Measurements from ENCODE around the gene JAKMIP1. TPM values are rescaled to one million over a fixed set of nuclear protein-coding genes. Genes with fewer than 3 reads are reported as not detected.
A peak's percentile ranks its signal among the peaks of the same experiment; 100 is the strongest.

Gene JAKMIP1
- total RNA-seq, 1 experiment from 2014 or later: not detected

DNA sequence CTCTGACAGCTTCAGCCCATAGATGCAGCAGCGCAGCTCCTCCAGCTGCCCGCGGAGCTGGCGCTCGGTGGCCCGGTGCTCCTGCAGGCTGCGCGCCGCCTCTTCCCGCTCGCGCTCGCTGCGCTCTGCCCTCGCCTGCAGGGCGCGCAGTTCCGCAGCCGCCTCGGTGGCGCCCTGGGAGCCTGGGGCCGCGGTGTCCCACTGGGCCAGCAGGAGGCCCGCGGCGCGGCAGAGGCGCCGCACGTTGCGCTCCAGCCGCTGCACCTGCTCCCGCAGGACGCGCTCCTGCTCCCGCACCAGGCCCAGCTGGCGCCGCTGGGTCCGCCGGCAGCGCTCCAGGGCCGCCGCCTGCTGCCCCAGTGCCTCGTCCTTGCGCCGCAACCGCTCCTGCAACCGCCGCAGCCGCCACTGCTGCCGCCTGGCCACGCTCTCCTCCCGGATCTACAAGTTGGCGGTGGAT lies 192.2 kb downstream of the JAKMIP1 start:
- Histone ChIP-seq H3K27me3 (ENCODE audit: insufficient read depth, low read length) (peaks cover 11% of the 10 kb centered on the region), H3K79me2 (ENCODE audit: insufficient read depth, low read length) (no peaks in the 10 kb centered on the region), H3K9me3 (ENCODE audit: control insufficient read depth in 1 of 2, insufficient read depth in 1 of 2, low read depth in 1 of 2, low read length in 2 of 2) (no peaks in the 10 kb centered on the region; a peak in 1 of 4 replicates), H3K4me2 (ENCODE audit: low read length) (no peak overlapping the region), H3K4me1 (ENCODE audit: control insufficient read depth in 1 of 2, insufficient read depth in 2 of 2, low read length in 2 of 2) (no peaks in the 10 kb centered on the region), H3K9me2 (ENCODE audit: insufficient read depth) (no peaks in the 10 kb centered on the region), H4K20me1 (ENCODE audit: insufficient read depth) (no peaks in the 10 kb centered on the region), H3K27ac (ENCODE audit: low read depth, low read length) (no peak overlapping the region), H2AFZ (ENCODE audit: low read depth, low read length, poor library complexity, severe bottlenecking) (no peak overlapping the region), H3K4me3 (replicated peaks in 1 of 2; ENCODE audit: low read depth in 1 of 2, low read length in 2 of 2) (no peak overlapping the region), H3K9ac (ENCODE audit: low read length) (no peak overlapping the region), H3K36me3 (ENCODE audit: control insufficient read depth in 1 of 2, insufficient read depth in 2 of 2, low read length in 2 of 2) (no peaks in the 10 kb centered on the region)
- intact Hi-C loops (cut with micrococcal nuclease): no loop called here
- BruUV-seq (replicated peaks): no TSS peak
- ATAC-seq (peak; percentile 36; the same call in 1 of the 2 replicates), DNase-seq (ENCODE audit: low read depth, low spot score) (no peak)
- ChIA-PET CTCF (interaction anchor here (1.1 kb wide), 1 partner anchor 10 kb away, joined by 4 read pairs; no protein-coding TSS in a partner anchor), RAD21 (ENCODE audit: low non-redundant PET in 1 of 2, low total read pairs in 2 of 2, uncharacterized antibody in 2 of 2, unreplicated experiment in 2 of 2) (no interaction called here), POLR2A (no interaction called here)
- no peak for TF ChIP-seq SP1 (IDR thresholded peaks at IDR 0.05; ENCODE audit: low read depth)
- no peak for TF ChIP-seq EGR1 (IDR thresholded peaks at IDR 0.05; ENCODE audit: low read depth)
- no peak for TF ChIP-seq SIN3A (IDR thresholded peaks at IDR 0.05; ENCODE audit: low read depth)
- TF ChIP-seq, protein P1, sequence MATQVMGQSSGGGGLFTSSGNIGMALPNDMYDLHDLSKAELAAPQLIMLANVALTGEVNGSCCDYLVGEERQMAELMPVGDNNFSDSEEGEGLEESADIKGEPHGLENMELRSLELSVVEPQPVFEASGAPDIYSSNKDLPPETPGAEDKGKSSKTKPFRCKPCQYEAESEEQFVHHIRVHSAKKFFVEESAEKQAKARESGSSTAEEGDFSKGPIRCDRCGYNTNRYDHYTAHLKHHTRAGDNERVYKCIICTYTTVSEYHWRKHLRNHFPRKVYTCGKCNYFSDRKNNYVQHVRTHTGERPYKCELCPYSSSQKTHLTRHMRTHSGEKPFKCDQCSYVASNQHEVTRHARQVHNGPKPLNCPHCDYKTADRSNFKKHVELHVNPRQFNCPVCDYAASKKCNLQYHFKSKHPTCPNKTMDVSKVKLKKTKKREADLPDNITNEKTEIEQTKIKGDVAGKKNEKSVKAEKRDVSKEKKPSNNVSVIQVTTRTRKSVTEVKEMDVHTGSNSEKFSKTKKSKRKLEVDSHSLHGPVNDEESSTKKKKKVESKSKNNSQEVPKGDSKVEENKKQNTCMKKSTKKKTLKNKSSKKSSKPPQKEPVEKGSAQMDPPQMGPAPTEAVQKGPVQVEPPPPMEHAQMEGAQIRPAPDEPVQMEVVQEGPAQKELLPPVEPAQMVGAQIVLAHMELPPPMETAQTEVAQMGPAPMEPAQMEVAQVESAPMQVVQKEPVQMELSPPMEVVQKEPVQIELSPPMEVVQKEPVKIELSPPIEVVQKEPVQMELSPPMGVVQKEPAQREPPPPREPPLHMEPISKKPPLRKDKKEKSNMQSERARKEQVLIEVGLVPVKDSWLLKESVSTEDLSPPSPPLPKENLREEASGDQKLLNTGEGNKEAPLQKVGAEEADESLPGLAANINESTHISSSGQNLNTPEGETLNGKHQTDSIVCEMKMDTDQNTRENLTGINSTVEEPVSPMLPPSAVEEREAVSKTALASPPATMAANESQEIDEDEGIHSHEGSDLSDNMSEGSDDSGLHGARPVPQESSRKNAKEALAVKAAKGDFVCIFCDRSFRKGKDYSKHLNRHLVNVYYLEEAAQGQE (IDR thresholded peaks at IDR 0.05; ENCODE audit: low read depth): no peak
- TF ChIP-seq ZFX (IDR thresholded peaks at IDR 0.05): no peak
- TF ChIP-seq RAD21 (IDR thresholded peaks at IDR 0.05; ENCODE audit: low read depth): no peak
- no peak for TF ChIP-seq CEBPB (IDR thresholded peaks at IDR 0.05; ENCODE audit: low read depth)
- no peak for TF ChIP-seq ELF1 (IDR thresholded peaks at IDR 0.05; ENCODE audit: borderline replicate concordance, low read depth)
- no peak for TF ChIP-seq POLR2AphosphoS5 (IDR thresholded peaks at IDR 0.05; ENCODE audit: low read depth, low read length)
